ENCODE measurements around the gene RCAN3. TPM values are rescaled to one million over a fixed set of nuclear protein-coding genes. Genes with fewer than 3 reads are reported as not detected.

Gene RCAN3
- total and polyA plus RNA-seq, 2 experiments from 2014 or later, result 6.2 to 10.1 TPM

DNA sequence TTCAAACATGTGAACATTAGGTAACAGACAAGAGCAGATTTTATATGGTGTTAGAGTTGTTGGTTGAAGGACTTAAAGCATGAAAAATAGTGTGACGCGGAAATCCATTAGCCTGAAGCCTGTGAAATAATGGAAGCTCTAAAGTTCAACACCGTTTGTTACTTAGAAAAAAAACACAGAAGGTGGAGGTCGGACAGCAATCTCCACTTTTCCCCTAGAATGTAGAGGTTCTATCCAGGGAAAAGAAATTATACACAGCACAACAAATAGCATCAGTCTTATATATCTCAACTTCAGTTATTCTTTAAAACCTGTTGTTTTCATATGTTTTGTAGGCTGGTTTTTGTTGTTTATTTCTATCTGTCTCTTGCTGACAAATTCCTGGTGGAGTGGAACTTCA is 1.9 kb downstream of the RCAN3 start:
- no peaks in the 10 kb centered on the region for H3K9me2 ChIP-seq (replicated peaks; ENCODE audit: insufficient read depth)
- H3K27ac ChIP-seq, result no peak overlapping the region
- H3K79me2 ChIP-seq, result peaks cover 30% of the 10 kb centered on the region
- H3K27me3 ChIP-seq, result no peaks in the 10 kb centered on the region
- H2AFZ ChIP-seq, result no peak overlapping the region
- H3K4me1 ChIP-seq (ENCODE audit: insufficient read depth), result no peaks in the 10 kb centered on the region
- TF ChIP-seq EZH2phosphoT487 (IDR thresholded peaks at IDR 0.05; ENCODE audit: low read depth, severe bottlenecking, unreplicated experiment) (no peak), EZH2 (IDR thresholded peaks at IDR 0.05; ENCODE audit: borderline replicate concordance) (no peak)
- no peak overlapping the region for H3K4me3 ChIP-seq
- H4K20me1 ChIP-seq (ENCODE audit: insufficient read depth, poor library complexity, severe bottlenecking), result no peaks in the 10 kb centered on the region
- WGBS (ENCODE audit: low lambda C conversion rate, missing lambda C conversion rate), result 79% methylated on average over 4 of the region's 4 CpGs
- H3K36me3 ChIP-seq (replicated peaks; ENCODE audit: insufficient read depth, low read depth), result no peaks in the 10 kb centered on the region
- no peaks in the 10 kb centered on the region for H3K9me3 ChIP-seq (ENCODE audit: low read depth)
- H3K4me2 ChIP-seq, result no peak overlapping the region
- no peak for DNase-seq (ENCODE audit: low spot score)

DNA sequence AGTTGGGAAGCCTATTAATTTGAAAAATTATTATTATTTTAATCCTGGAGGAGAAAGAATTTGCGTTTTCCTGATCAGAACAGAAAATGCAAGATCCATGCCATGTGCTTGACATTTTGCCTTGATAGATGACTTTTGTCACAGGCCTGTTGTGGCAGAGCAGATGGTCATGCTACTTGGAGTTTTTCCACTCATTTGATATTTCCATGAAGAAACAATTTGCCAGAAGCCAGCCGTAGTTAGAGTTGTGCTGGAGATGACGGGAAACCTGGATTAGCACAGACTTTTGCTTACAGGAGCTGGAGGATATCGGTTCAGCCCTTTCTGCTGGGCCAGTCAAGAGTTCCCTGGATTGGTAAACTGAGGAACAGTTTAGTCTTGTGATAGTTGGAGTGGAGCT is 3.2 kb downstream of the RCAN3 start:
- TF ChIP-seq, protein P1, sequence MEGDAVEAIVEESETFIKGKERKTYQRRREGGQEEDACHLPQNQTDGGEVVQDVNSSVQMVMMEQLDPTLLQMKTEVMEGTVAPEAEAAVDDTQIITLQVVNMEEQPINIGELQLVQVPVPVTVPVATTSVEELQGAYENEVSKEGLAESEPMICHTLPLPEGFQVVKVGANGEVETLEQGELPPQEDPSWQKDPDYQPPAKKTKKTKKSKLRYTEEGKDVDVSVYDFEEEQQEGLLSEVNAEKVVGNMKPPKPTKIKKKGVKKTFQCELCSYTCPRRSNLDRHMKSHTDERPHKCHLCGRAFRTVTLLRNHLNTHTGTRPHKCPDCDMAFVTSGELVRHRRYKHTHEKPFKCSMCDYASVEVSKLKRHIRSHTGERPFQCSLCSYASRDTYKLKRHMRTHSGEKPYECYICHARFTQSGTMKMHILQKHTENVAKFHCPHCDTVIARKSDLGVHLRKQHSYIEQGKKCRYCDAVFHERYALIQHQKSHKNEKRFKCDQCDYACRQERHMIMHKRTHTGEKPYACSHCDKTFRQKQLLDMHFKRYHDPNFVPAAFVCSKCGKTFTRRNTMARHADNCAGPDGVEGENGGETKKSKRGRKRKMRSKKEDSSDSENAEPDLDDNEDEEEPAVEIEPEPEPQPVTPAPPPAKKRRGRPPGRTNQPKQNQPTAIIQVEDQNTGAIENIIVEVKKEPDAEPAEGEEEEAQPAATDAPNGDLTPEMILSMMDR (IDR thresholded peaks at IDR 0.05; ENCODE audit: poor library complexity), result no peak
- no peak for TF ChIP-seq EZH2phosphoT487 (IDR thresholded peaks at IDR 0.05; ENCODE audit: low read depth, severe bottlenecking, unreplicated experiment)
- TF ChIP-seq EZH2 (IDR thresholded peaks at IDR 0.05; ENCODE audit: borderline replicate concordance), result no peak
- no peak overlapping the region for H3K27ac ChIP-seq
- no peak for DNase-seq (ENCODE audit: low spot score)

DNA sequence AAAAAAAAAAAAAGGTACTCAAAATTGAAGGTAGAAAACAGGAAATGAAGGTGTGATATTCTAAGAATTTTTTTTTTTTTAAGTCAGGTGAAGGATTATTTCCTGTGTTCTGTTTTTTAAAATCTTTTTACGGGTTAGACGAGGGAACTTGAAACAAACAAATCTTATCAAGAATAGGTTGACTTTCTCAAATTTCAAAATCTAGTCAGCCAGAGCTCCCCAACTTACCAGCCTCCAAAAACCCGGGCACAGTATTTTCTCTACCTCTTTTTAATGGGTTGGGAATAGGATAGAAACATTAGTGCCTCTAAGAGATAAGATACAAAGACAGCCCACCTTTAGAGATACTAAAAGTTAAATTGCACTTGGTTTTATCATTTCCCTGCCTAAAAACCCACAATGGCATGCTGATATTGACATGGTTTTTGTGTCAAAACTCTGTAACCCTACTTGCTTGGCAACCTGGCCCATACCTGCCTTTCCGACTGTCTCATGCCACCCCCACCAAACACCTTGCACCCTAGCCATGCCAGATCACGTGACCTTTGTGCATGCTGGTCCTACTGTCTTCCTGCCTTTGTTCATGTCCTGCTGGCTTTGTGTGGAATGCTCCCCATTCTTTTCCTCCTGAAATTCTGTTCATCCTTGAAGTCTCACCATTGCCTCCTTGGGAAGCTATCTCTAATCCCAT is 4.2 kb downstream of the RCAN3 start:
- Histone ChIP-seq H3K9me2 (replicated peaks; ENCODE audit: insufficient read depth) (no peaks in the 10 kb centered on the region), H3K4me3 (no peak overlapping the region), H3K4me2 (no peak overlapping the region), H3K79me2 (peaks cover 30% of the 10 kb centered on the region), H4K20me1 (ENCODE audit: insufficient read depth, poor library complexity, severe bottlenecking) (no peaks in the 10 kb centered on the region), H3K27me3 (no peaks in the 10 kb centered on the region), H3K4me1 (ENCODE audit: insufficient read depth) (no peaks in the 10 kb centered on the region), H3K36me3 (replicated peaks; ENCODE audit: insufficient read depth, low read depth) (no peaks in the 10 kb centered on the region), H3K9me3 (ENCODE audit: low read depth) (no peaks in the 10 kb centered on the region), H3K27ac (no peak overlapping the region), H2AFZ (no peak overlapping the region)
- 58% methylated on average over 5 of the region's 5 CpGs for WGBS (ENCODE audit: low lambda C conversion rate, missing lambda C conversion rate)
- no peak for DNase-seq (ENCODE audit: low spot score)
- no peak for TF ChIP-seq EZH2phosphoT487 (IDR thresholded peaks at IDR 0.05; ENCODE audit: low read depth, severe bottlenecking, unreplicated experiment)
- no peak for TF ChIP-seq EZH2 (IDR thresholded peaks at IDR 0.05; ENCODE audit: borderline replicate concordance)
- TF ChIP-seq, protein P1 (IDR thresholded peaks at IDR 0.05; ENCODE audit: poor library complexity), result no peak

More for the DNA sequence above, 3.2 kb downstream of the RCAN3 start:
- Histone ChIP-seq H3K9me2 (replicated peaks; ENCODE audit: insufficient read depth) (no peaks in the 10 kb centered on the region), H3K79me2 (peaks cover 30% of the 10 kb centered on the region), H3K36me3 (replicated peaks; ENCODE audit: insufficient read depth, low read depth) (no peaks in the 10 kb centered on the region), H3K4me2 (no peak overlapping the region), H4K20me1 (ENCODE audit: insufficient read depth, poor library complexity, severe bottlenecking) (no peaks in the 10 kb centered on the region), H3K27me3 (no peaks in the 10 kb centered on the region), H3K9me3 (ENCODE audit: low read depth) (no peaks in the 10 kb centered on the region), H3K4me3 (no peak overlapping the region), H3K4me1 (ENCODE audit: insufficient read depth) (no peaks in the 10 kb centered on the region), H2AFZ (no peak overlapping the region)
- WGBS (ENCODE audit: low lambda C conversion rate, missing lambda C conversion rate), result 92% methylated on average over 4 of the region's 4 CpGs

DNA sequence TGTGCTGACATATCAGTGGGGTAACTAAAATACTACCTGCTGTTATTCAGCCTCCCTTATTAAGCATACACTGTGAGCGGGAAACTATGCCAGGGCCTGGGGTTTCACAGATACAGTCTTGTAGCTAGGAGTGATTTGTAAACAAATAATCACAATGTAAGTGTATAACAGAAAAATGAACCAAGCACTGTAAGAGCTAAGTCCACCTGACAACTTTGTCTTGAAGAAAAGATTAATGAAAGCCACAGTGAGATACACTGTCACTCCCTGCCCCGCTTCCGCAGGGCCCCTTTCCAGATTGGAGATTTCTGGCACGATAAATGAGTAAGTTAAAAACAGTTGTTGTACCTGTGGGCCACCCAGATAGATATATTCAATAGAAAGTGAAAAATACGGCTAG is 4.8 kb downstream of the RCAN3 start:
- no peak overlapping the region for H3K27ac ChIP-seq
- no peaks in the 10 kb centered on the region for H3K36me3 ChIP-seq (replicated peaks; ENCODE audit: insufficient read depth, low read depth)
- H3K9me2 ChIP-seq (replicated peaks; ENCODE audit: insufficient read depth), result no peaks in the 10 kb centered on the region
- H3K4me2 ChIP-seq, result no peak overlapping the region
- no peaks in the 10 kb centered on the region for H3K27me3 ChIP-seq
- H3K79me2 ChIP-seq, result peaks cover 30% of the 10 kb centered on the region
- DNase-seq (ENCODE audit: low spot score), result no peak
- no peak overlapping the region for H3K4me3 ChIP-seq
- no peaks in the 10 kb centered on the region for H3K9me3 ChIP-seq (ENCODE audit: low read depth)
- no peaks in the 10 kb centered on the region for H3K4me1 ChIP-seq (ENCODE audit: insufficient read depth)
- no peaks in the 10 kb centered on the region for H4K20me1 ChIP-seq (ENCODE audit: insufficient read depth, poor library complexity, severe bottlenecking)
- no peak overlapping the region for H2AFZ ChIP-seq
- WGBS (ENCODE audit: low lambda C conversion rate, missing lambda C conversion rate), result 96% methylated on average over 5 of the region's 5 CpGs
- TF ChIP-seq, protein P1 (IDR thresholded peaks at IDR 0.05; ENCODE audit: poor library complexity), result no peak
- no peak for TF ChIP-seq EZH2phosphoT487 (IDR thresholded peaks at IDR 0.05; ENCODE audit: low read depth, severe bottlenecking, unreplicated experiment)
- no peak for TF ChIP-seq EZH2 (IDR thresholded peaks at IDR 0.05; ENCODE audit: borderline replicate concordance)
